HG02678 (cell line): ENCODE measurements around the gene VPS4A.

Experiments
- ATAC-seq: cut with Tn5 transposase; IDR thresholded peaks from one replicate; pipeline ENCODE4 v1.9.1; 2021; ENCODE audit warnings: mild to moderate bottlenecking, moderate library complexity; ENCODE audit not compliant: unreplicated experiment

Gene VPS4A

GRCh38 chr16:69363281-69363717, 52.1 kb downstream of the VPS4A start:
- ATAC-seq, result no peak

DNA sequence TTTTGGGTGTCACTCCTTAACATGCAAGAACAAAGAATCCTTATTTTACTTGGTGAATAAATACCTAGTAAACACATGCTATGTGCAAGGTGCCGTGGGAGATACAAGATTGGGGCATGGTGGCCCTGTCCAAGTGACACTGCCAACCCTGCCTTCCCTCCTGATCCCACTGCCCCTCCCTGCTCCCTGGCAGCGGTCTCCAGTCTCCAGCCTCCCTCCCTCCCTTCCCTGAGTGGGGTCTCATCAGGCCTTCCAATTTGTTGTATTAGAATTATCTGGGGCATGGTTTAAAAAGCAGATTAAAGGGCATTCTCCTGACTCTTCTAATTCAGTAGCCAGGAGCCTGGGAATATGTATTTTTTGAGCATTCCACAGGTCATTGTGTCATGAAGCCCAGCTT, 52.9 kb downstream of the VPS4A start:
- no peak for ATAC-seq

DNA sequence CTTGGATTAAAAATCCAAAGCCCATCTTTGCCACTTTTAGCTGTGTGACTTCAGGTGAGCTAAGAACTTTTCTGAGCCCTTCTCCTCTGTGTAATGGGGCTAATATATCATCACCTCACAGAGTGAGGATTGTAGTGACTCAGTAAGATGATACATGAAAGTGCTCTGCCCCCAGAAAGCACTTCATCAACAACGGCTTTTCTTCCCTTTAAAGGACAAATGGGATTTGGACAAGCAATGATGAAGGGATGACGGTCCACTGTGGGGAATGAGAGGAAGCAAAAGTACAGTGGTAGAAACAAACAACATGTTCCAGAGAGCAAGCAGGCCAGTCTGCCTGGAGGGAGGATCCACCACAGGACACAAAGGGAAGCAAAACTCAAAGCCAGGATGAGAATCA, 54.8 kb downstream of the VPS4A start:
- ATAC-seq, result no peak

DNA sequence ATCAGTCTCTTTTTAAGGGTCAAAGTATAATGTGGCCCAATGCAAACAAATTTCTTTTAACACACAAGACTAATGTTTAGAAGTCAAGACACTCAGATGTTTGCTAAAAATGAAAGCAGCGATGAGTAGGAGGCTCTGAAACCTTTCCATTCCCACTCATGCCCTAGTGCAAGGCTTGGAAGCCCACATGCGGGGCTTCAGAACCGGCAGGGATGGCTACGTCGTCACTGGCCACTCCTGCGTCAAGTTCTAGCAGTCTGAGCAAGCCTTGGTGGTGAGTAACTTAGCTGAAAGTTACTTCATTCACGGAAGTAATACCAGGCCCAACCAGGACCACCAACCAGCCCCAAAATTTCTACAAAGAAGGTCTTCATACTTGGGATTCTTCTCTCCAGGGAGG, 55.3 kb downstream of the VPS4A start:
- ATAC-seq, result no peak

GRCh38 chr16:69367980-69368379, 56.8 kb downstream of the VPS4A start:
- no peak for ATAC-seq

DNA sequence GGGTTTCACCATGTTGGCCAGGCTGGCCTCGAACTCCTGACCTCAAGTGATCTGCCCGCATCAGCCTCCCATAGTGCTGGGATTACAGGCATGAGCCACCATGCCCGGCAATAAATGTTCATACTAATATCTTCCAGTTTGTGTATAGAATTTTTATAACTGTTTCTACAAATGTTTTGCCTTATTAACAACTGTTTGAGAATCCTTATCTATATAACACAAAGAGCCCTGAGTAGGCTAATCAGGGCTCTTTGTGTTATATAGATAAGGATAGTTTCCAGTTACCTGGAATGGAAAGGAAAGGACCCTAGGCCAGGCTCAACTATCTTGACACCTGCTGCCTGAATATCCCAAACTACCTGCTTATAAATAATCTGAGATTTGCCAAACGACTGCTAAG, 57.7 kb downstream of the VPS4A start:
- ATAC-seq, result no peak

- ATAC-seq, result no peak
Observed at GRCh38 chr16:69371564-69371963, 60.4 kb downstream of the VPS4A start.

DNA sequence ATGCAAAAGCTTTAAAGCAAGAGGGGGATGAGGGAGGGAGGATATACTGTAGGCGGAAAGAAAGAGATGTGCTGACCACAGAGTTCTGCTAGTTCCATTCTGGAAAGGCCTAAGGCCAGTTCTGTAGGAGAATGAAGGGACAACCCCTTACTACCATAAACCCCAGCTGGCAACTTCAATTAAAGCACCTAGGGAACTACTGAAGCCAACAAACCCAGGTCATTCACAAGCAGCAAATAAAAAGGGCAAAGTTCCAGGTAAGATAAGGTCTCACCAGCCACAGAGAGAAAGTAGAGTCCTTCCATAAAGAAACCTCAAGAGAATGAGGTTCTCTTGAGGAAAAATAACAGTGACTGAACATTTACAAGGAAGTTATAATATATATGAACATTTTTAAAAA, 61.9 kb downstream of the VPS4A start:
- ATAC-seq, result no peak
